OCI-LY7 (cell line): ENCODE measurements around the gene KCNQ4. TPM values are rescaled to one million over a fixed set of nuclear protein-coding genes. Genes with fewer than 3 reads are reported as not detected.

Experiments used
- BruUV-seq: library from RNA; stranded (reverse); fragments of 400-500 nt; replicated peaks from 2 replicates; lab custom pipeline; 2021; lab: Mats Ljungman, UMichigan
- CTCF ChIA-PET: fragments of 300-600 bp; sonication (Branson Sonifier 250); formaldehyde crosslinking; loops from one replicate; lab custom pipeline; 2022; ENCODE audit warnings: antibody characterized with exemption; ENCODE audit not compliant: unreplicated experiment; lab: Charles Lee
- POLR2A ChIA-PET: fragments of 300-600 bp; sonication (Branson Sonifier 250); formaldehyde crosslinking; loops from one replicate; lab custom pipeline; 2022; ENCODE audit warnings: antibody characterized with exemption; lab: Charles Lee
- DNase-seq: peaks from one replicate; pipeline ENCODE4 v3.0.0-alpha.2; 2015; ENCODE audit warnings: low spot score
- H2AFZ ChIP-seq: fragments of 200-600 bp; sonication (generic), shearing (Covaris generic); 2 replicates; pipeline ENCODE4 v1.6.1; 2014; ENCODE audit warnings: mild to moderate bottlenecking, antibody characterized with exemption, low read length, moderate library complexity
- H3K27ac ChIP-seq: fragments of 200-600 bp; sonication (generic); 2 replicates; pipeline ENCODE4 v1.5.1; 2014; ENCODE audit warnings: mixed run types, low read depth, mild to moderate bottlenecking, moderate library complexity, low read length, inconsistent platforms; ENCODE audit not compliant: poor library complexity, severe bottlenecking
- H3K36me3 ChIP-seq: fragments of 200-600 bp; sonication (generic); 2 replicates; pipeline ENCODE4 v1.6.1; 2014; ENCODE audit warnings: mild to moderate bottlenecking, antibody characterized with exemption, low read length, moderate library complexity, mixed read lengths; ENCODE audit not compliant: insufficient read depth
- H3K4me1 ChIP-seq: fragments of 200-600 bp; sonication (generic); 2 replicates; pipeline ENCODE4 v1.5.1; 2014; ENCODE audit warnings: mild to moderate bottlenecking, low read length; ENCODE audit not compliant: insufficient read depth, poor library complexity, severe bottlenecking
- H3K4me2 ChIP-seq: fragments of 200-600 bp; sonication (generic); 2 replicates; pipeline ENCODE4 v1.6.1; 2014; ENCODE audit warnings: mild to moderate bottlenecking, low read length
- H3K4me3 ChIP-seq: fragments of 200-600 bp; sonication (generic); 2 replicates; pipeline ENCODE4 v1.5.1; 2014; ENCODE audit warnings: mild to moderate bottlenecking, low read depth, low read length; ENCODE audit not compliant: poor library complexity, severe bottlenecking
- H3K79me2 ChIP-seq: fragments of 200-600 bp; sonication (generic); 2 replicates; pipeline ENCODE4 v1.6.1; 2016; ENCODE audit warnings: low read depth, mild to moderate bottlenecking, low read length, moderate library complexity, mixed read lengths; ENCODE audit not compliant: insufficient read depth
- H3K9me2 ChIP-seq: fragments of 200-600 bp; sonication (generic); 2 replicates; pipeline ENCODE4 v1.6.1; 2016; ENCODE audit warnings: mild to moderate bottlenecking, low read length, mixed read lengths; ENCODE audit not compliant: insufficient read depth
- H3K9me3 ChIP-seq: fragments of 200-600 bp; sonication (generic); 2 replicates; pipeline ENCODE4 v1.6.1; 2014; ENCODE audit warnings: mild to moderate bottlenecking, mixed run types, low read length, mixed read lengths
- H4K20me1 ChIP-seq: fragments of 200-600 bp; sonication (generic); 2 replicates; pipeline ENCODE4 v1.6.1; 2014; ENCODE audit warnings: mild to moderate bottlenecking, antibody characterized with exemption, low read length, moderate library complexity, mixed read lengths; ENCODE audit not compliant: insufficient read depth
- EZH2phosphoT487 ChIP-seq: fragments of 200-600 bp; sonication (generic); IDR thresholded peaks from 2 replicates; pipeline ENCODE4 v1.6.1; 2018; ENCODE audit warnings: low read depth, borderline replicate concordance, mild to moderate bottlenecking, mixed run types, antibody characterized with exemption, low read length, moderate library complexity, mixed read lengths
- intact Hi-C: fragments of 100-400 bp; cut with micrococcal nuclease; formaldehyde crosslinking; loops from one replicate; pipeline ENCODE4 v1.10.0; 2022; ENCODE audit not compliant: unreplicated experiment
- total RNA-seq, 2 experiments: library from RNA; depleted of rRNA in 1 of 2; stranded (reverse); fragments of >200 nt in 1 of 2; shearing (Covaris generic) in 1 of 2; gene quantifications; 2 replicates each; pipeline ENCODE4 v1.2.3, GENCODE V29; 2014 to 2022
- TF ChIP-seq, protein P1 (sequence below): fragments of 200-600 bp; sonication (generic); conservative IDR thresholded peaks from 2 replicates; pipeline ENCODE4 v1.5.1; 2014; ENCODE audit warnings: mild to moderate bottlenecking, antibody characterized with exemption, low read length, moderate library complexity, mixed read lengths

The KCNQ4 gene
- total RNA-seq, 2 experiments from 2014 or later: 0.16 to 0.49 TPM

DNA sequence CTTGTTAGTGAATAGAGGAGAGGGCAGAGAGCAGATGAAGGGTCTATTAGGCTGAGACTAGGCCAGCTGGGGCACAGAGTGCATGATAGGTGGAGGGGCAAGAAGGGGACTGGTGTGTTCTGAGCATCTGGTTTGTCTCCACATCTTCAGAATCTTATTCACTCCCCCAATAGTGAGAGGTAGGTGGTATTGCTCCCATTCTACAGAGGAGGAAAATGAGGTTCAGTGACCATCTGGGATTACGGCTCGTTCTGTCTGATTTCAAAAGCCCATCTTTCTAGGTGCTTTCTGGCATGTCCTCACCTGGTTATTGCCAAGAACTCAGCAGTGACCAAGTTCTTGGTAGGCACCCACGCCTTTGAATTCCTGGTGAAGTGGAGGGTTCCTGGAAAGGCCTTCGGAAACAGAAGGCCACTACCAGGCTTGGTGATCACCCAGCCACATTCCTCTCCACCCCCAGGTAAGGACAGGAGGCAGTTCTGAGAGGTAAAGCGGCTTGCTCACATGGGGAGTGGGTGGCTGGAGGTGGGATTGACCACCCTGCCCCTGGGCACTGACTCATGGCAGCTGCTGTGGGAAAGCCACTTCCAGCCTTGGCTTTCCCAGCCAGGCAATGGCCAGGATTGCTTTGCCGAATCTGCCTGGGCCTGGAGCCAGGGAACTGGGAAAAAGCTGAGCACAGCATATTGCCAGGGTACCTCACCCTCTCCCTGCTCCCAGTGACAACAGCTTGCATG is 97.4 kb downstream of the KCNQ4 start:
- Histone ChIP-seq H3K36me3 (no peaks in the 10 kb centered on the region), H3K9me3 (peaks cover 4% of the 10 kb centered on the region; the same call in 1 of the 2 replicates), H2AFZ (no peak overlapping the region), H3K27ac (no peak overlapping the region), H3K4me2 (no peak overlapping the region), H3K79me2 (no peaks in the 10 kb centered on the region), H3K4me3 (no peak overlapping the region), H3K9me2 (no peaks in the 10 kb centered on the region), H3K4me1 (no peaks in the 10 kb centered on the region), H4K20me1 (no peaks in the 10 kb centered on the region)
- TF ChIP-seq EZH2phosphoT487: no peak
- TF ChIP-seq, protein P1, sequence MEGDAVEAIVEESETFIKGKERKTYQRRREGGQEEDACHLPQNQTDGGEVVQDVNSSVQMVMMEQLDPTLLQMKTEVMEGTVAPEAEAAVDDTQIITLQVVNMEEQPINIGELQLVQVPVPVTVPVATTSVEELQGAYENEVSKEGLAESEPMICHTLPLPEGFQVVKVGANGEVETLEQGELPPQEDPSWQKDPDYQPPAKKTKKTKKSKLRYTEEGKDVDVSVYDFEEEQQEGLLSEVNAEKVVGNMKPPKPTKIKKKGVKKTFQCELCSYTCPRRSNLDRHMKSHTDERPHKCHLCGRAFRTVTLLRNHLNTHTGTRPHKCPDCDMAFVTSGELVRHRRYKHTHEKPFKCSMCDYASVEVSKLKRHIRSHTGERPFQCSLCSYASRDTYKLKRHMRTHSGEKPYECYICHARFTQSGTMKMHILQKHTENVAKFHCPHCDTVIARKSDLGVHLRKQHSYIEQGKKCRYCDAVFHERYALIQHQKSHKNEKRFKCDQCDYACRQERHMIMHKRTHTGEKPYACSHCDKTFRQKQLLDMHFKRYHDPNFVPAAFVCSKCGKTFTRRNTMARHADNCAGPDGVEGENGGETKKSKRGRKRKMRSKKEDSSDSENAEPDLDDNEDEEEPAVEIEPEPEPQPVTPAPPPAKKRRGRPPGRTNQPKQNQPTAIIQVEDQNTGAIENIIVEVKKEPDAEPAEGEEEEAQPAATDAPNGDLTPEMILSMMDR: no peak
- BruUV-seq: no TSS peak
- DNase-seq: no peak
- intact Hi-C loops: no loop called here
- CTCF ChIA-PET: no interaction called here
- POLR2A ChIA-PET: no interaction called here

- H3K9me3 ChIP-seq: no peaks in the 10 kb centered on the region
- no peak overlapping the region for H3K4me2 ChIP-seq
- no TSS peak for BruUV-seq
- no peak for TF ChIP-seq EZH2phosphoT487
- TF ChIP-seq, protein P1: no peak
- no peaks in the 10 kb centered on the region for H3K9me2 ChIP-seq
- H3K27ac ChIP-seq: no peak overlapping the region
- H3K36me3 ChIP-seq: no peaks in the 10 kb centered on the region
- no peaks in the 10 kb centered on the region for H4K20me1 ChIP-seq
- no peak overlapping the region for H2AFZ ChIP-seq
- ChIA-PET POLR2A (no interaction called here), CTCF (no interaction called here)
- intact Hi-C loops: no loop called here
- DNase-seq: no peak
- H3K4me1 ChIP-seq: no peaks in the 10 kb centered on the region
- H3K4me3 ChIP-seq: no peak overlapping the region
- H3K79me2 ChIP-seq: no peaks in the 10 kb centered on the region
These were observed 100.6 kb downstream of the KCNQ4 start for GRCh38 chr1:40884055-40884795.
